ENCODE measurements around the gene PLEKHD1. TPM values are rescaled to one million over a fixed set of nuclear protein-coding genes. Genes with fewer than 3 reads are reported as not detected.

PLEKHD1 gene
- total and polyA plus RNA-seq, 9 of the 15 experiments (the other 6 are each of a cell fraction or from before 2014, with no cell fraction given), result not detected

GRCh38 chr14:69471916-69472315 is 12.6 kb upstream of the PLEKHD1 start:
- CTCF ChIA-PET (ENCODE audit: low intra/inter-chr PET ratio), result no interaction called here
- 6% methylated on average over 9 of the region's 10 CpGs for WGBS (ENCODE audit: insufficient coverage, low coverage, missing lambda C conversion rate)
- no TSS peak for BruUV-seq (replicated peaks)
- intact Hi-C loops (cut with micrococcal nuclease) (no loop called here), in situ Hi-C loops (cut with MboI) (loop anchor here (25.0 kb wide), 2 partner anchors 210 to 610 kb away; partner anchors contain the start of gene GALNT16)
- no peak for DNase-seq (ENCODE audit: extremely low read depth in 1 of 4, low spot score in 3 of 4)
- Histone ChIP-seq H3K4me3 (no peak overlapping the region), H3K79me2 (ENCODE audit: control insufficient read depth, insufficient read depth, low read length) (no peaks in the 10 kb centered on the region), H2AFZ (ENCODE audit: low read depth, low read length) (no peak overlapping the region), H3K4me2 (ENCODE audit: insufficient read depth, low read length) (no peak overlapping the region), H3K9me1 (ENCODE audit: control insufficient read depth, insufficient read depth, low read length) (no peaks in the 10 kb centered on the region), H3K27ac (ENCODE audit: extremely low read depth, low read depth, low read length) (no peak overlapping the region), H4K20me1 (replicated peaks; ENCODE audit: control insufficient read depth, insufficient read depth, low read length) (no peaks in the 10 kb centered on the region), H3K36me3 (ENCODE audit: control insufficient read depth, insufficient read depth, low read length) (no peaks in the 10 kb centered on the region), H3K27me3 (ENCODE audit: control insufficient read depth in 2 of 2, insufficient read depth in 2 of 2, low read length in 2 of 2) (peaks cover 10 to 19% of the 10 kb centered on the region in 2 experiments; a peak in 2 of 5 replicates), H3K9ac (ENCODE audit: insufficient read depth in 1 of 2, low read depth in 2 of 2, low read length in 2 of 2) (no peak overlapping the region), H3K4me1 (replicated peaks in 1 of 2; ENCODE audit: control insufficient read depth in 2 of 2, insufficient read depth in 2 of 2, low read length in 2 of 2) (no peaks in the 10 kb centered on the region; a peak in 1 of 5 replicates), H3K9me3 (replicated peaks; ENCODE audit: control insufficient read depth, insufficient read depth, low read depth, low read length) (no peaks in the 10 kb centered on the region)
- ATAC-seq, result no peak
- FAIRE-seq, result no peak
- POLR2A ChIA-PET, result no interaction called here
- TF ChIP-seq ZNF165 (CRISPR knock-in tag; IDR thresholded peaks at IDR 0.05; ENCODE audit: borderline replicate concordance), result no peak
- TF ChIP-seq PHTF2 (CRISPR knock-in tag; IDR thresholded peaks at IDR 0.05), result no peak
- TF ChIP-seq SRSF9 (IDR thresholded peaks at IDR 0.05; ENCODE audit: borderline replicate concordance, low read depth, low read length), result no peak
- TF ChIP-seq ILF3 (IDR thresholded peaks at IDR 0.05; ENCODE audit: borderline replicate concordance), result no peak
- no peak for TF ChIP-seq ZMIZ1 (IDR thresholded peaks at IDR 0.05; ENCODE audit: low read depth in 2 of 2, low read length in 2 of 2)
- no peak for TF ChIP-seq SNRNP70 (optimal IDR thresholded peaks at IDR 0.05; ENCODE audit: low read depth, low read length)

All from K562 (cell line).